ENCODE measurements around the gene THAP5.

THAP5 gene, protein sequence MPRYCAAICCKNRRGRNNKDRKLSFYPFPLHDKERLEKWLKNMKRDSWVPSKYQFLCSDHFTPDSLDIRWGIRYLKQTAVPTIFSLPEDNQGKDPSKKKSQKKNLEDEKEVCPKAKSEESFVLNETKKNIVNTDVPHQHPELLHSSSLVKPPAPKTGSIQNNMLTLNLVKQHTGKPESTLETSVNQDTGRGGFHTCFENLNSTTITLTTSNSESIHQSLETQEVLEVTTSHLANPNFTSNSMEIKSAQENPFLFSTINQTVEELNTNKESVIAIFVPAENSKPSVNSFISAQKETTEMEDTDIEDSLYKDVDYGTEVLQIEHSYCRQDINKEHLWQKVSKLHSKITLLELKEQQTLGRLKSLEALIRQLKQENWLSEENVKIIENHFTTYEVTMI

GRCh38 chr7:108569381-108570145 lies at the start of gene THAP5, which contains the start of gene DNAJB9:
THAP5 (minus strand) TSS chr7:108569706; CDS start chr7:108569569, 137 bp downstream.
DNAJB9 (plus strand) TSS chr7:108569874; CDS start chr7:108571727, 1,853 bp downstream.
- H2AFZ ChIP-seq (ENCODE audit: low read length) = peak within 1 kb of the TSS; percentile 86
- no peaks in the 10 kb centered on the region for H3F3A ChIP-seq (ENCODE audit: low read depth)
- no peak for TF ChIP-seq EZH2phosphoT487 (IDR thresholded peaks at IDR 0.05; ENCODE audit: borderline replicate concordance)
- TF ChIP-seq, protein P1, sequence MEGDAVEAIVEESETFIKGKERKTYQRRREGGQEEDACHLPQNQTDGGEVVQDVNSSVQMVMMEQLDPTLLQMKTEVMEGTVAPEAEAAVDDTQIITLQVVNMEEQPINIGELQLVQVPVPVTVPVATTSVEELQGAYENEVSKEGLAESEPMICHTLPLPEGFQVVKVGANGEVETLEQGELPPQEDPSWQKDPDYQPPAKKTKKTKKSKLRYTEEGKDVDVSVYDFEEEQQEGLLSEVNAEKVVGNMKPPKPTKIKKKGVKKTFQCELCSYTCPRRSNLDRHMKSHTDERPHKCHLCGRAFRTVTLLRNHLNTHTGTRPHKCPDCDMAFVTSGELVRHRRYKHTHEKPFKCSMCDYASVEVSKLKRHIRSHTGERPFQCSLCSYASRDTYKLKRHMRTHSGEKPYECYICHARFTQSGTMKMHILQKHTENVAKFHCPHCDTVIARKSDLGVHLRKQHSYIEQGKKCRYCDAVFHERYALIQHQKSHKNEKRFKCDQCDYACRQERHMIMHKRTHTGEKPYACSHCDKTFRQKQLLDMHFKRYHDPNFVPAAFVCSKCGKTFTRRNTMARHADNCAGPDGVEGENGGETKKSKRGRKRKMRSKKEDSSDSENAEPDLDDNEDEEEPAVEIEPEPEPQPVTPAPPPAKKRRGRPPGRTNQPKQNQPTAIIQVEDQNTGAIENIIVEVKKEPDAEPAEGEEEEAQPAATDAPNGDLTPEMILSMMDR (conservative IDR thresholded peaks at IDR 0.05; ENCODE audit: low read length) = no peak
- peak within 1 kb of the TSS; percentile 97 for H3K9ac ChIP-seq (ENCODE audit: low read depth, low read length, poor library complexity, severe bottlenecking)
- peaks cover 74% of the 10 kb centered on the region for H3K79me2 ChIP-seq (ENCODE audit: insufficient read depth, low read length)
- no peaks in the 10 kb centered on the region for H3K27me3 ChIP-seq (ENCODE audit: insufficient read depth, low read length, poor library complexity, severe bottlenecking)
- no peaks in the 10 kb centered on the region for H3K9me3 ChIP-seq (ENCODE audit: insufficient read depth, low read depth, low read length)
- peak within 1 kb of the TSS; percentile 91 for H3K4me3 ChIP-seq (ENCODE audit: low read length, poor library complexity, severe bottlenecking)
- H3K4me2 ChIP-seq (ENCODE audit: low read depth, low read length, poor library complexity, severe bottlenecking) = peak within 1 kb of the TSS; percentile 98
- H4K20me1 ChIP-seq (ENCODE audit: insufficient read depth, low read length, poor library complexity, severe bottlenecking) = peaks cover 46% of the 10 kb centered on the region
- no peaks in the 10 kb centered on the region for H3K36me3 ChIP-seq (ENCODE audit: insufficient read depth, low read length)
- peaks cover 64% of the 10 kb centered on the region for H3K4me1 ChIP-seq (ENCODE audit: insufficient read depth, low read length, poor library complexity, severe bottlenecking)
- H3K9me2 ChIP-seq (replicated peaks; ENCODE audit: low read depth, low read length) = no peaks in the 10 kb centered on the region

DNA sequence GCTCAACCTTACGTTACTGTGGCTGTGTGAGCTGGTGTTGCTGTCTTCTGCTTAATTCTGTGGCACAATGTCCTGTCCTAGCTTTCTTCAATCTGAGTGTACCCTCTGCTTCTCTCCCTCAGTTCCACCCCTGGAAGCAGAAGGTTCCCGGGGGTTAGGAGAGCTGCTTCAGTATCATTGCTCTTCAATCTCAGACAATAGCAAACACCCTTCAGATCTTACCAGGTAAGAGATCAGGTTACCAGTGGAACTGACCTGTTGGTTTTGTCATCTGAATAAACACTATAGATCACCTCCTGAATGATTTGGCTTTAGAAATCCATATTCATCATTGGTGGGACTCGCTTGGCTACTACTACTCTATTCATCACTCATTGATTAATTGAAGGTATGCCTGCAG lies 48.5 kb upstream of the THAP5 start:
- TF ChIP-seq, protein P1 (conservative IDR thresholded peaks at IDR 0.05; ENCODE audit: low read length) = no peak
- no peak for TF ChIP-seq EZH2phosphoT487 (IDR thresholded peaks at IDR 0.05; ENCODE audit: borderline replicate concordance)
- Histone ChIP-seq H3K79me2 (ENCODE audit: insufficient read depth, low read length) (no peaks in the 10 kb centered on the region), H3K27me3 (ENCODE audit: insufficient read depth, low read length, poor library complexity, severe bottlenecking) (no peaks in the 10 kb centered on the region), H3K9me2 (replicated peaks; ENCODE audit: low read depth, low read length) (no peaks in the 10 kb centered on the region), H3K9ac (ENCODE audit: low read depth, low read length, poor library complexity, severe bottlenecking) (no peak overlapping the region), H3K9me3 (ENCODE audit: insufficient read depth, low read depth, low read length) (no peaks in the 10 kb centered on the region), H4K20me1 (ENCODE audit: insufficient read depth, low read length, poor library complexity, severe bottlenecking) (no peaks in the 10 kb centered on the region), H2AFZ (ENCODE audit: low read length) (no peak overlapping the region), H3K4me1 (ENCODE audit: insufficient read depth, low read length, poor library complexity, severe bottlenecking) (no peaks in the 10 kb centered on the region), H3K4me2 (ENCODE audit: low read depth, low read length, poor library complexity, severe bottlenecking) (no peak overlapping the region), H3K4me3 (ENCODE audit: low read length, poor library complexity, severe bottlenecking) (no peak overlapping the region), H3K36me3 (ENCODE audit: insufficient read depth, low read length) (no peaks in the 10 kb centered on the region), H3F3A (ENCODE audit: low read depth) (no peaks in the 10 kb centered on the region)

- Histone ChIP-seq H3K4me1 (ENCODE audit: insufficient read depth, low read length, poor library complexity, severe bottlenecking) (no peaks in the 10 kb centered on the region), H3K36me3 (ENCODE audit: insufficient read depth, low read length) (no peaks in the 10 kb centered on the region), H3K4me3 (ENCODE audit: low read length, poor library complexity, severe bottlenecking) (no peak overlapping the region), H3K79me2 (ENCODE audit: insufficient read depth, low read length) (no peaks in the 10 kb centered on the region), H3F3A (ENCODE audit: low read depth) (no peaks in the 10 kb centered on the region), H3K9me2 (replicated peaks; ENCODE audit: low read depth, low read length) (no peaks in the 10 kb centered on the region), H4K20me1 (ENCODE audit: insufficient read depth, low read length, poor library complexity, severe bottlenecking) (no peaks in the 10 kb centered on the region), H3K9ac (ENCODE audit: low read depth, low read length, poor library complexity, severe bottlenecking) (no peak overlapping the region), H2AFZ (ENCODE audit: low read length) (no peak overlapping the region), H3K4me2 (ENCODE audit: low read depth, low read length, poor library complexity, severe bottlenecking) (no peak overlapping the region), H3K27me3 (ENCODE audit: insufficient read depth, low read length, poor library complexity, severe bottlenecking) (no peaks in the 10 kb centered on the region), H3K9me3 (ENCODE audit: insufficient read depth, low read depth, low read length) (no peaks in the 10 kb centered on the region)
- TF ChIP-seq, protein P1 (conservative IDR thresholded peaks at IDR 0.05; ENCODE audit: low read length) = no peak
- no peak for TF ChIP-seq EZH2phosphoT487 (IDR thresholded peaks at IDR 0.05; ENCODE audit: borderline replicate concordance)
Measured at GRCh38 chr7:108614896-108615295, 45.4 kb upstream of the THAP5 start.

Data from Loucy (cell line).